ENCODE measurements around the gene CLDN6. TPM values are rescaled to one million over a fixed set of nuclear protein-coding genes. Genes with fewer than 3 reads are reported as not detected.
A peak's percentile ranks its signal among the peaks of the same experiment; 100 is the strongest.

Gene CLDN6
- total RNA-seq, 1 donor from 2014 or later, result 33.0 TPM

DNA sequence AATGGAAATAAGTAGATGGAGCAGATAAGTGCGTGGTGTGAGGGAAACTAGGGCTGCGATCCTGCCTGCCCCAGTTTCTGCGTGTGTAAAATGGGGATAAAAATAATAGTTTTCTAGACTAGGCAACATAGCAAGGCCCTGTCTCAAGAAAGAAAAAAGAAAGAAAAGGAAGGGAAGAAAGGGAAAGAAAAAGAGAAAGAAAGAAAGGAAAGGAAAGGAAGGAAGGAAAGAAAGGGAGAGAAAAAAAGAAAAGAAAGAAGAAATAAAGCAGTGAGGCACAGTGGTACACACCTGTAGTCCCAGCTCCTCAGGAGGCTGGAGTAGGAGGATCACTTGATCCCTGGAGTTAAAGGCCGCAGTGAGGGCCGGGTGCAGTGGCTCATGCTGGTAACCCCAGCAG lies 35.6 kb downstream of the CLDN6 start:
- Mint-ChIP-seq H3K9me3 (ENCODE audit: unreplicated experiment) (no peaks in the 10 kb centered on the region), H3K27me3 (ENCODE audit: unreplicated experiment) (peaks cover 7% of the 10 kb centered on the region), H3K4me1 (ENCODE audit: unreplicated experiment) (peaks cover 13% of the 10 kb centered on the region), H3K36me3 (ENCODE audit: low read depth, unreplicated experiment) (no peaks in the 10 kb centered on the region), H3K4me3 (ENCODE audit: unreplicated experiment) (no peak overlapping the region), H3K27ac (ENCODE audit: unreplicated experiment) (no peak overlapping the region)
- no peak for DNase-seq (ENCODE audit: low spot score)
- TF ChIP-seq, protein P1, sequence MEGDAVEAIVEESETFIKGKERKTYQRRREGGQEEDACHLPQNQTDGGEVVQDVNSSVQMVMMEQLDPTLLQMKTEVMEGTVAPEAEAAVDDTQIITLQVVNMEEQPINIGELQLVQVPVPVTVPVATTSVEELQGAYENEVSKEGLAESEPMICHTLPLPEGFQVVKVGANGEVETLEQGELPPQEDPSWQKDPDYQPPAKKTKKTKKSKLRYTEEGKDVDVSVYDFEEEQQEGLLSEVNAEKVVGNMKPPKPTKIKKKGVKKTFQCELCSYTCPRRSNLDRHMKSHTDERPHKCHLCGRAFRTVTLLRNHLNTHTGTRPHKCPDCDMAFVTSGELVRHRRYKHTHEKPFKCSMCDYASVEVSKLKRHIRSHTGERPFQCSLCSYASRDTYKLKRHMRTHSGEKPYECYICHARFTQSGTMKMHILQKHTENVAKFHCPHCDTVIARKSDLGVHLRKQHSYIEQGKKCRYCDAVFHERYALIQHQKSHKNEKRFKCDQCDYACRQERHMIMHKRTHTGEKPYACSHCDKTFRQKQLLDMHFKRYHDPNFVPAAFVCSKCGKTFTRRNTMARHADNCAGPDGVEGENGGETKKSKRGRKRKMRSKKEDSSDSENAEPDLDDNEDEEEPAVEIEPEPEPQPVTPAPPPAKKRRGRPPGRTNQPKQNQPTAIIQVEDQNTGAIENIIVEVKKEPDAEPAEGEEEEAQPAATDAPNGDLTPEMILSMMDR (IDR thresholded peaks at IDR 0.05; ENCODE audit: unreplicated experiment), result no peak

DNA sequence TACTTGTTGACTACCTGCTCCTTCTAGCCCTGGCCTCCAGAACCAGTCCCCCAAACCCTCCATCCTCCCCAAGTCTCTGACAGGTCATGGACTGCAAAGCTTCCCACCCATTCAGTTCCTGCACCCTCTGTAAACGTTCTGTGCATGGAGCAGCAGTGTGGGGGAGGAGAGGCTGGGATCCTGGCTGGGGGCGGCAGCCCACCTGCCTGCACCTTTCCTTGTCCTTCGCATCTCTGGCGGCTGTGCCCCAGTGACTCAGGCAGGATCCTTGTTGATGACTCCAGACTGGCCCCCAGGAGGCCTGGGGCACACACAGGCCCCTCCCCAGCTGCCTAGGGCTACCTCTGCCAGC lies 36.1 kb downstream of the CLDN6 start:
- peak overlapping the region; percentile 25 for H3K27ac Mint-ChIP-seq (ENCODE audit: unreplicated experiment)

DNA sequence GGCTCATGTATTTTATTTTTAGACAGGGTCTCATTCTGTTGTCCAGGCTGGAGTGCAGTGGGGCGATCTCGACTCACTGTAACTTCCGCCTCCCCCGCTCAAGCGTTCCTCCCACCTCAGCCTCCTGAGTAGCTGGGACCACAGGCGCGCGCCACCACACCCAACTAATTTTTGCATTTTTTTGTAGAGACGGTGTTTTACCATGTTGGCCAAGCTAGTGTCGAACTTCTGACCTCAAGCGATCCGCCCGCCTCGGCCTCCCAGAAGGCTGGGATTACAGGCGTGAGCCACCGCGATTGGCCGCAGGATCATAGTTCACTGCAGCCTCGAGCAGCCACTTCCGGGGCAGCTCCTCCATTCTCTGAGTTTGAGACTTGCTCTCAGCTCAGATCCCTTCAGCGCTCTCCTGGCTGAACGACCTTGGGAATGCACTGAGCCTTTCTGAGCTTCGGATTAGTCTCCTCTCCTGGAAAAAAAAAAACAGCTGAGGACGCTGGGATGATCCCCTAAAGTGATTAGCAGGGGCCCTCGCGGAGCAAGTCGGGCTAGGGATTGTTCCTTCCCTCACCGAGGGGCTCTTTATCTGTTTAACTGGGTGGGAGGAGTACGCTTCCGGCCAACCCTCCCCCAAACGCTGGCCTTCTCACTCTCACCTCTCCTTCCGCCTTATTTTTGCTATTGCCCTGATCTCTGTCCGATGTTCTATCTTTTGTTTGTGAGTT lies 36.6 kb downstream of the CLDN6 start:
- Mint-ChIP-seq H3K9me3 (ENCODE audit: unreplicated experiment) (no peaks in the 10 kb centered on the region), H3K27me3 (ENCODE audit: unreplicated experiment) (peaks cover 7% of the 10 kb centered on the region), H3K36me3 (ENCODE audit: low read depth, unreplicated experiment) (no peaks in the 10 kb centered on the region), H3K27ac (ENCODE audit: unreplicated experiment) (peak overlapping the region; percentile 25), H3K4me3 (ENCODE audit: unreplicated experiment) (peak overlapping the region; percentile 51), H3K4me1 (ENCODE audit: unreplicated experiment) (peaks cover 13% of the 10 kb centered on the region)
- TF ChIP-seq, protein P1 (IDR thresholded peaks at IDR 0.05; ENCODE audit: unreplicated experiment), result no peak
- no peak for DNase-seq (ENCODE audit: low spot score)

More for the DNA sequence above, 36.1 kb downstream of the CLDN6 start:
- Mint-ChIP-seq H3K27me3 (ENCODE audit: unreplicated experiment) (peaks cover 7% of the 10 kb centered on the region), H3K4me3 (ENCODE audit: unreplicated experiment) (peak overlapping the region; percentile 51), H3K36me3 (ENCODE audit: low read depth, unreplicated experiment) (no peaks in the 10 kb centered on the region), H3K9me3 (ENCODE audit: unreplicated experiment) (no peaks in the 10 kb centered on the region), H3K4me1 (ENCODE audit: unreplicated experiment) (peaks cover 13% of the 10 kb centered on the region)
- TF ChIP-seq, protein P1 (IDR thresholded peaks at IDR 0.05; ENCODE audit: unreplicated experiment), result no peak
- DNase-seq (ENCODE audit: low spot score), result no peak

DNA sequence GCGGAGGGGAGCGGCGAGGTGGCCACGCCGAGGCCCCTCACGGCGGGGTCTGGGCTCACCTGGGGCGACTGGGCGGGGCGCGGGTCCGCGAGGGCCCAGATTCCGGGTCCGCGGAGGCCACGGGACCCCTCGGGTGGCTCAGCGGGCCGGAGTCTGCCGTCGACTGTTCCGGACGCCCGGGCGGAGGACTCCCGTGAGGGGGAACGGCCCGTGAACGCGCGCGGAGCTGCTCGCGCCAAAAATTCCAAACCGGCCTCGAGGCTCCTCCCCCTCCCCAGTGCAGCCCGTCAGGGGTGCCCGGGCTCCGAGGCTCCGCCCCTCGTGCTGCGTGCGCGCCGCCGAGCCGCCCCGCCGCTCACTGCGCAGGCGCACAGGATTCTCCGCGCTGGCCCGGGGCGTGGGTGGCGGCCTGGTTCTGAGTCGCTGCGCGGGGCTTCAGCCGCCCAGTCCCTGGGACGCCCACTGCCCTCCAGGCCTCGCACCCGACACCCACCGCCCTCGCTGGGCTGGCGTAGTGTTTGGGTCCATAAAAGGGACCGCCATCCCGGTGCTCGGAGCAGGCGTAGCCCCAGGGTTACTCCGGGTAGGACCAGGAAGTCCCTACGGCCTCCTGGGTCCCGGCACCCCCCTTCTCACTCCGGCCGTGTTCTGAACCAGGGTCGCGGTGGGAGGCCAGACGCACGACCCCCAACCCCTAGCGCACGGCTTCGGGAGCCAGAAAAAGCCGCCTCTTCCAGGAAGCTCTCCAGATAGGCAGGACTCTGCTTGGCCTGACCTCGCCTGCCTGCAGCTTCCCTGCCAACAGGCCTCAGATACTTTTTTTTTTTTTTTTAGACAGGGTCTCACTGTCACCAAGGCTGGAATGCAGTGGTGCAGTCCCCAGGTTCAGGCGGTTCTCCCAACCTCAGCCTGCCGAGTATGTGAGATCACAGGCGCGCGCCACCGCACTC lies 37.5 kb downstream of the CLDN6 start, which contains the start of gene PKMYT1:
TSS of gene PKMYT1 (minus strand) at position 220 of the 950 bp plus-strand sequence. CDS start 789 bp downstream, outside the sequence.
- Mint-ChIP-seq H3K4me3 (ENCODE audit: unreplicated experiment) (peak within 1 kb of the TSS; percentile 73), H3K27ac (ENCODE audit: unreplicated experiment) (peak within 1 kb of the TSS; percentile 24), H3K4me1 (ENCODE audit: unreplicated experiment) (peaks cover 13% of the 10 kb centered on the region), H3K36me3 (ENCODE audit: low read depth, unreplicated experiment) (no peaks in the 10 kb centered on the region), H3K9me3 (ENCODE audit: unreplicated experiment) (no peaks in the 10 kb centered on the region), H3K27me3 (ENCODE audit: unreplicated experiment) (peaks cover 7% of the 10 kb centered on the region)
- TF ChIP-seq, protein P1 (IDR thresholded peaks at IDR 0.05; ENCODE audit: unreplicated experiment), result no peak
- DNase-seq (ENCODE audit: low spot score), result peak; percentile 95
